SKM-1 treated with dmso at 0.1 percent for 144 hours (cell line): ENCODE results near the gene VIPAS39.

ENCODE experiments used
- DNase-seq: peaks from one replicate; lab custom pipeline; 2025; ENCODE audit not compliant: unreplicated experiment; lab: John Stamatoyannopoulos, UW

The VIPAS39 gene

GRCh38 chr14:77457522-77458248 lies at the start of gene VIPAS39, which contains the start of gene AHSA1:
TSS of gene VIPAS39 (minus strand) at chr14:77457601. CDS start at chr14:77454102, 3,499 bp downstream.
TSS of gene AHSA1 (plus strand) at chr14:77458093. CDS start at chr14:77458190, 97 bp downstream.
- DNase-seq: peak; percentile 84

GRCh38 chr14:77505031-77505430 lies 47.6 kb upstream of the VIPAS39 start:
- no peak for DNase-seq

- no peak for DNase-seq
These were observed 45.7 kb upstream of the VIPAS39 start for GRCh38 chr14:77503138-77503537.

GRCh38 chr14:77502109-77502782 lies 44.8 kb upstream of the VIPAS39 start:
- DNase-seq: no peak

GRCh38 chr14:77498984-77499527 lies 41.7 kb upstream of the VIPAS39 start:
- no peak for DNase-seq

GRCh38 chr14:77498120-77498979 lies 40.9 kb upstream of the VIPAS39 start, which contains the start of gene ISM2:
TSS of gene ISM2 (minus strand) at chr14:77498816. CDS start at chr14:77498793, 23 bp downstream.
- DNase-seq: no peak

- no peak for DNase-seq
These were observed 37.9 kb upstream of the VIPAS39 start for GRCh38 chr14:77495334-77495733.

- no peak for DNase-seq
These were observed 33.7 kb upstream of the VIPAS39 start for GRCh38 chr14:77491056-77491455.

- no peak for DNase-seq
These were observed 33.1 kb upstream of the VIPAS39 start for GRCh38 chr14:77490347-77490986.

- no peak for DNase-seq
These were observed 31.6 kb upstream of the VIPAS39 start for GRCh38 chr14:77489041-77489440.

GRCh38 chr14:77488558-77488957 lies 31.2 kb upstream of the VIPAS39 start:
- no peak for DNase-seq

GRCh38 chr14:77485901-77486678 lies 28.7 kb upstream of the VIPAS39 start:
- no peak for DNase-seq

- DNase-seq: no peak
These were observed 27.9 kb upstream of the VIPAS39 start for GRCh38 chr14:77485256-77485655.

- DNase-seq: no peak
These were observed 25.0 kb upstream of the VIPAS39 start for GRCh38 chr14:77482422-77482821.

- no peak for DNase-seq
These were observed 21.4 kb upstream of the VIPAS39 start for GRCh38 chr14:77478796-77479195.

- no peak for DNase-seq
These were observed 20.6 kb upstream of the VIPAS39 start for GRCh38 chr14:77478029-77478428.

GRCh38 chr14:77475432-77476115 lies 18.2 kb upstream of the VIPAS39 start:
- DNase-seq: no peak

GRCh38 chr14:77474479-77475177 lies 17.2 kb upstream of the VIPAS39 start:
- no peak for DNase-seq

- no peak for DNase-seq
These were observed 16.5 kb upstream of the VIPAS39 start for GRCh38 chr14:77473921-77474320.
